B cell (primary cell): ENCODE data around the gene NAA10. TPM values are rescaled to one million over a fixed set of nuclear protein-coding genes. Genes with fewer than 3 reads are reported as not detected.

Experiments used
- ATAC-seq: fragments of 200-7000 bp; cut with Tn5 transposase; one replicate; pipeline ENCODE4 v1.10.0; 2021; ENCODE audit warnings: low read depth, mild to moderate bottlenecking, moderate number of reproducible peaks, moderate library complexity
- CTCF ChIA-PET: fragments of 350-600 bp; sonication (Branson Sonifier 250); formaldehyde crosslinking; loops from one replicate; lab custom pipeline; 2021; ENCODE audit warnings: antibody characterized with exemption, inconsistent platforms; lab: Charles Lee
- POLR2A ChIA-PET: fragments of 350-600 bp; sonication (Branson Sonifier 250); formaldehyde crosslinking; loops from one replicate; lab custom pipeline; 2021; ENCODE audit warnings: antibody characterized with exemption; lab: Charles Lee
- DNase-seq: peaks from one replicate; pipeline ENCODE4 v3.0.0; 2013
- H2AFZ ChIP-seq: 2 replicates; pipeline ENCODE4 v1.6.1; 2012; ENCODE audit warnings: mild to moderate bottlenecking, low read depth, low read length; ENCODE audit not compliant: insufficient read depth, poor library complexity, severe bottlenecking
- H3K27ac ChIP-seq, 2 donors: 1 replicate in 1 of 2; 2 replicates in 1 of 2; pipeline ENCODE4 v1.5.1; 2012 to 2013; ENCODE audit warnings: low read length in 2 of 2, mild to moderate bottlenecking in 2 of 2, moderate library complexity in 1 of 2
- H3K27me3 ChIP-seq, 4 experiments: fragments of 200-600 bp in 1 of 4; sonication (generic) in 1 of 4; replicated peaks in 1 of 4; 1 replicate in 2 of 4; 2 replicates in 2 of 4; pipeline versions ENCODE4 v1.6.1 to v1.7.0; 2013 to 2016; ENCODE audit warnings: low read length in 3 of 4, mild to moderate bottlenecking in 2 of 4, mixed read lengths in 1 of 4, moderate library complexity in 1 of 4; ENCODE audit not compliant: insufficient read depth in 4 of 4, control insufficient read depth in 3 of 4; ENCODE audit errors: control extremely low read depth in 1 of 4
- H3K36me3 ChIP-seq, 2 experiments: replicated peaks in 1 of 2; 1 replicate in 1 of 2; 2 replicates in 1 of 2; pipeline versions ENCODE4 v1.6.1 to v1.7.1; 2013; ENCODE audit warnings: low read length in 1 of 2; ENCODE audit not compliant: insufficient read depth in 2 of 2, control insufficient read depth in 1 of 2; ENCODE audit errors: control extremely low read depth in 1 of 2, extremely low read depth in 1 of 2
- H3K4me1 ChIP-seq, 2 donors: fragments of 200-600 bp in 1 of 2; sonication (generic) in 1 of 2; 1 replicate in 1 of 2; 2 replicates in 1 of 2; pipeline versions ENCODE4 v1.5.1 to v1.6.1; 2013 to 2017; ENCODE audit warnings: low read length in 2 of 2; ENCODE audit not compliant: control insufficient read depth in 2 of 2, insufficient read depth in 2 of 2
- H3K4me2 ChIP-seq: replicated peaks from 2 replicates; pipeline ENCODE3; 2012; ENCODE audit warnings: mild to moderate bottlenecking, low read depth, low read length; ENCODE audit not compliant: poor library complexity, severe bottlenecking
- H3K4me3 ChIP-seq, 5 experiments: fragments of 200-600 bp in 1 of 5; sonication (generic) in 1 of 5; 1 replicate in 3 of 5; 2 replicates in 2 of 5; pipeline versions ENCODE4 v1.5.1 to v1.7.0; 2011 to 2016; ENCODE audit warnings: low read length in 4 of 5, mild to moderate bottlenecking in 4 of 5, low read depth in 2 of 5, control low read depth in 1 of 5, moderate library complexity in 1 of 5; ENCODE audit not compliant: insufficient read depth in 1 of 5; ENCODE audit errors: control extremely low read depth in 1 of 5, extremely low read depth in 1 of 5
- H3K79me2 ChIP-seq: fragments of 200-600 bp; sonication (generic); one replicate; pipeline ENCODE4 v1.6.0; 2016; ENCODE audit warnings: low read length; ENCODE audit not compliant: control insufficient read depth, insufficient read depth
- H3K9ac ChIP-seq: fragments of 200-600 bp; sonication (generic); 2 replicates; pipeline ENCODE4 v1.6.1; 2017; ENCODE audit warnings: mild to moderate bottlenecking, low read length, moderate library complexity
- H3K9me3 ChIP-seq, 3 donors: one replicate each; pipeline versions ENCODE4 v1.6.1 to v1.7.1; 2013; ENCODE audit warnings: low read length in 2 of 3; ENCODE audit not compliant: control insufficient read depth in 2 of 3, insufficient read depth in 1 of 3; ENCODE audit errors: control extremely low read depth in 1 of 3
- H4K20me1 ChIP-seq: 2 replicates; pipeline ENCODE4 v1.6.0; 2012; ENCODE audit warnings: mild to moderate bottlenecking, low read length; ENCODE audit not compliant: insufficient read depth, control insufficient read depth, poor library complexity, severe bottlenecking
- H3K27ac Mint-ChIP-seq: one replicate; pipeline ENCODE4 v1.8.0; 2021; ENCODE audit warnings: mixed read lengths
- H3K27me3 Mint-ChIP-seq: one replicate; pipeline ENCODE4 v1.8.0; 2021; ENCODE audit warnings: mixed read lengths
- H3K4me1 Mint-ChIP-seq: one replicate; pipeline ENCODE4 v1.8.0; 2021; ENCODE audit warnings: mixed read lengths
- H3K4me3 Mint-ChIP-seq: one replicate; pipeline ENCODE4 v1.8.0; 2021; ENCODE audit warnings: mixed read lengths
- H3K9me3 Mint-ChIP-seq: one replicate; pipeline ENCODE4 v1.8.0; 2022; ENCODE audit warnings: mixed read lengths; ENCODE audit not compliant: insufficient read depth
- EZH2 ChIP-seq: IDR thresholded peaks from 2 replicates; pipeline ENCODE4 v1.6.1; 2012; ENCODE audit warnings: borderline replicate concordance, low read depth, mild to moderate bottlenecking, moderate library complexity, low read length; ENCODE audit not compliant: insufficient read depth, poor library complexity, severe bottlenecking
- WGBS: methylation state at CpG from one replicate; pipeline ENCODE4 v1.1.5; 2013; ENCODE audit warnings: missing lambda C conversion rate; ENCODE audit not compliant: insufficient coverage; 5-methylcytosine and 5-hydroxymethylcytosine counted together
- intact Hi-C: fragments of 100-400 bp; cut with micrococcal nuclease; formaldehyde crosslinking; loops from one replicate; pipeline ENCODE4 v1.10.0; 2022
- polyA plus RNA-seq: library from polyadenylated mRNA; depleted of rRNA; stranded (reverse); fragments of >200 nt; gene quantifications from 2 replicates; pipeline ENCODE4 v1.2.3, GENCODE V29; 2012
- total RNA-seq, 2 donors: library from RNA; stranded (reverse); fragments of 120-200 nt in 1 of 2; gene quantifications; 1 replicate in 1 of 2; 2 replicates in 1 of 2; pipeline versions ENCODE4 v1.2.3 to v1.2.4, GENCODE V29; 2013 to 2022
- TF ChIP-seq, protein P1 (sequence below): fragments of 200-600 bp; IDR thresholded peaks from one replicate; pipeline ENCODE4 v1.8.0; 2022; ENCODE audit warnings: antibody characterized with exemption, mild to moderate bottlenecking

Gene NAA10
- total and polyA plus RNA-seq, 2 donors (not counting 1 experiment from before 2014, with no cell fraction given): 78.3 to 102 TPM

- ChIA-PET POLR2A (no interaction called here), CTCF (interaction anchor here (1.5 kb wide), 1 partner anchor 15 kb away, joined by 5 read pairs; no protein-coding TSS in a partner anchor)
- Histone ChIP-seq H3K4me3 (no peak overlapping the region), H4K20me1 (peaks cover 41% of the 10 kb centered on the region), H2AFZ (no peak overlapping the region), H3K27ac (no peak overlapping the region), H3K9ac (no peak overlapping the region), H3K36me3 (peaks cover 0 to 43% of the 10 kb centered on the region in 2 experiments), H3K4me2 (no peak overlapping the region), H3K79me2 (no peaks in the 10 kb centered on the region), H3K9me3 (no peaks in the 10 kb centered on the region), H3K27me3 (no peaks in the 10 kb centered on the region), H3K4me1 (peaks cover under 1% of the 10 kb centered on the region in 2 donors)
- ATAC-seq (no peak), DNase-seq (no peak)
- Mint-ChIP-seq H3K4me1 (peaks cover 6% of the 10 kb centered on the region), H3K4me3 (no peak overlapping the region), H3K27me3 (no peaks in the 10 kb centered on the region), H3K27ac (no peak overlapping the region), H3K9me3 (no peaks in the 10 kb centered on the region)
- 98% methylated on average over 15 of the region's 25 CpGs for WGBS
- TF ChIP-seq, protein P1, sequence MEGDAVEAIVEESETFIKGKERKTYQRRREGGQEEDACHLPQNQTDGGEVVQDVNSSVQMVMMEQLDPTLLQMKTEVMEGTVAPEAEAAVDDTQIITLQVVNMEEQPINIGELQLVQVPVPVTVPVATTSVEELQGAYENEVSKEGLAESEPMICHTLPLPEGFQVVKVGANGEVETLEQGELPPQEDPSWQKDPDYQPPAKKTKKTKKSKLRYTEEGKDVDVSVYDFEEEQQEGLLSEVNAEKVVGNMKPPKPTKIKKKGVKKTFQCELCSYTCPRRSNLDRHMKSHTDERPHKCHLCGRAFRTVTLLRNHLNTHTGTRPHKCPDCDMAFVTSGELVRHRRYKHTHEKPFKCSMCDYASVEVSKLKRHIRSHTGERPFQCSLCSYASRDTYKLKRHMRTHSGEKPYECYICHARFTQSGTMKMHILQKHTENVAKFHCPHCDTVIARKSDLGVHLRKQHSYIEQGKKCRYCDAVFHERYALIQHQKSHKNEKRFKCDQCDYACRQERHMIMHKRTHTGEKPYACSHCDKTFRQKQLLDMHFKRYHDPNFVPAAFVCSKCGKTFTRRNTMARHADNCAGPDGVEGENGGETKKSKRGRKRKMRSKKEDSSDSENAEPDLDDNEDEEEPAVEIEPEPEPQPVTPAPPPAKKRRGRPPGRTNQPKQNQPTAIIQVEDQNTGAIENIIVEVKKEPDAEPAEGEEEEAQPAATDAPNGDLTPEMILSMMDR: no peak
- intact Hi-C loops: no loop called here
Measured at GRCh38 chrX:153909980-153910360, 24.9 kb downstream of the NAA10 start.

GRCh38 chrX:153909024-153909979 lies 25.5 kb downstream of the NAA10 start:
- H3K27ac Mint-ChIP-seq: no peak overlapping the region
- Histone ChIP-seq H3K4me3 (no peak overlapping the region), H3K9ac (no peak overlapping the region), H3K4me2 (no peak overlapping the region), H3K9me3 (no peaks in the 10 kb centered on the region), H3K27me3 (no peaks in the 10 kb centered on the region), H3K36me3 (peaks cover 0 to 43% of the 10 kb centered on the region in 2 experiments), H3K27ac (no peak overlapping the region), H4K20me1 (peaks cover 40% of the 10 kb centered on the region), H3K4me1 (peaks cover 7 to 8% of the 10 kb centered on the region in 2 donors), H2AFZ (no peak overlapping the region), H3K79me2 (no peaks in the 10 kb centered on the region)
- CTCF ChIA-PET: no interaction called here
- ATAC-seq: peak; percentile 35
- H3K9me3 Mint-ChIP-seq: no peaks in the 10 kb centered on the region
- POLR2A ChIA-PET: interaction anchor here (0.6 kb wide), 1 partner anchor 17 kb away, joined by 6 read pairs; no protein-coding TSS in a partner anchor
- H3K27me3 Mint-ChIP-seq: no peaks in the 10 kb centered on the region
- peaks cover 9% of the 10 kb centered on the region for H3K4me1 Mint-ChIP-seq
- intact Hi-C loops: no loop called here
- DNase-seq: no peak
- no peak overlapping the region for H3K4me3 Mint-ChIP-seq
- TF ChIP-seq, protein P1: no peak
- TF ChIP-seq EZH2: no peak
- 97% methylated on average over 17 of the region's 37 CpGs for WGBS
